ENCODE measurements around the gene DRICH1. TPM values are rescaled to one million over a fixed set of nuclear protein-coding genes. Genes with fewer than 3 reads are reported as not detected.

The DRICH1 gene
- total and polyA plus RNA-seq, 11 donors: 0.11 to 0.45 (median 0.32) TPM; not detected in 8

DNA sequence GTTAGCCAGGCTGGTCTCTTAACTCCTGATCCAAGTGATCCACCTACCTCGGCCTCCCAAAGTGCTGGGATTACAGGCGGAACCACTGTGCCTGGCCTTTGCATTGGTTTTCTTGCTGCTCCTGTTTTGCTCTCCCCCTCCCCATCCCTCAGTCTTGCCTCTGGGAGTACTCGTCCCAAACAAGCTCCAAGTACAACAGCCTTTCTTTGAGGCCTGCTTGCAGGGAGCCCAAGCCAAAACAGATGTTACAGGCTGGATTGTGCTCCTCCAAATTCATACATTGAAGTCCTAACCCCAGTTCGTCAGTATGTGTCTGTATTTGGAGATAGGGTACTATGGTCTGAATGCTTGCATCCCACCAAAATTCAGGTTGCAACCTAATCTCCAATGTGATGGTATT, 60.6 kb downstream of the DRICH1 start:
- Histone ChIP-seq H3K27me3 (peaks cover 0 to 8% (median 3%) of the 10 kb centered on the region in 9 donors), H3K36me3 (no peaks in the 10 kb centered on the region), H3K9me3 (no peaks in the 10 kb centered on the region), H3K27ac (no peak overlapping the region), H3K4me1 (peaks cover 0 to 3% (median 0%) of the 10 kb centered on the region in 12 donors), H3K4me3 (no peak overlapping the region)
- intact Hi-C loops (cut with DNase I): loop anchor here in 1 of 10 donors (5.0 kb wide), 1 partner anchor 1746 kb away; no protein-coding TSS in a partner anchor
- TF ChIP-seq POLR2A (IDR thresholded peaks at IDR 0.05): no peak
- TF ChIP-seq, protein P1, sequence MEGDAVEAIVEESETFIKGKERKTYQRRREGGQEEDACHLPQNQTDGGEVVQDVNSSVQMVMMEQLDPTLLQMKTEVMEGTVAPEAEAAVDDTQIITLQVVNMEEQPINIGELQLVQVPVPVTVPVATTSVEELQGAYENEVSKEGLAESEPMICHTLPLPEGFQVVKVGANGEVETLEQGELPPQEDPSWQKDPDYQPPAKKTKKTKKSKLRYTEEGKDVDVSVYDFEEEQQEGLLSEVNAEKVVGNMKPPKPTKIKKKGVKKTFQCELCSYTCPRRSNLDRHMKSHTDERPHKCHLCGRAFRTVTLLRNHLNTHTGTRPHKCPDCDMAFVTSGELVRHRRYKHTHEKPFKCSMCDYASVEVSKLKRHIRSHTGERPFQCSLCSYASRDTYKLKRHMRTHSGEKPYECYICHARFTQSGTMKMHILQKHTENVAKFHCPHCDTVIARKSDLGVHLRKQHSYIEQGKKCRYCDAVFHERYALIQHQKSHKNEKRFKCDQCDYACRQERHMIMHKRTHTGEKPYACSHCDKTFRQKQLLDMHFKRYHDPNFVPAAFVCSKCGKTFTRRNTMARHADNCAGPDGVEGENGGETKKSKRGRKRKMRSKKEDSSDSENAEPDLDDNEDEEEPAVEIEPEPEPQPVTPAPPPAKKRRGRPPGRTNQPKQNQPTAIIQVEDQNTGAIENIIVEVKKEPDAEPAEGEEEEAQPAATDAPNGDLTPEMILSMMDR (IDR thresholded peaks at IDR 0.05): no peak
- ATAC-seq (no peak), DNase-seq (no peak)
- WGBS, 4 donors: 79 to 90% (median 86%) methylated on average over 3 to 4 of the region's 4 CpGs

DNA sequence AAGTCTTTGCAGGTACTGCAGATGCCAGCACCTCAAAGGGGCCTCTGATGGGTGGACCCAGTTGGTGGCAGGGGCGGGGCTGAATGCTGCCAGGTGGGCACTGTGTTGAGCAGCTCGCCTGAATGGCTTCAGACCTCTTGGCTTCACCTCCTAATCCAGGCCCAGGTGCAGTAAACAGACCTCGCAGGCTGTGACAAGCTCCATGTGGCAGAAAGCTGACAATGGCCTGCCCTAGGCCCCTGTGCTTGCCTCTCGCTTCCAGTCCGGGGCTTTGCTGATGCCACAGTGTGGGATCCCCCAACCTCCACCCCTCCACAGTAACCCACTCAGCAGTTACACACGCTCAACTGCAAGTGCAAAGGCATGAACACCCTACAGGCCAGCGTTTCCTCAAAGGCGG, 61.4 kb downstream of the DRICH1 start:
- Histone ChIP-seq H3K4me1 (peaks cover 0 to 11% (median 6%) of the 10 kb centered on the region in 12 donors), H3K36me3 (no peaks in the 10 kb centered on the region), H3K4me3 (no peak overlapping the region), H3K27me3 (peaks cover 4 to 16% (median 11%) of the 10 kb centered on the region in 9 donors), H3K27ac (no peak overlapping the region), H3K9me3 (no peaks in the 10 kb centered on the region)
- 82 to 89% (median 88%) methylated on average over 8 of the region's 8 CpGs for WGBS, 4 donors
- DNase-seq (no peak), ATAC-seq (no peak)
- intact Hi-C loops (cut with DNase I): loop anchor here in 1 of 10 donors (5.0 kb wide), 1 partner anchor 1747 kb away; no protein-coding TSS in a partner anchor
- TF ChIP-seq, protein P1 (IDR thresholded peaks at IDR 0.05): no peak
- no peak for TF ChIP-seq POLR2A (IDR thresholded peaks at IDR 0.05)

DNA sequence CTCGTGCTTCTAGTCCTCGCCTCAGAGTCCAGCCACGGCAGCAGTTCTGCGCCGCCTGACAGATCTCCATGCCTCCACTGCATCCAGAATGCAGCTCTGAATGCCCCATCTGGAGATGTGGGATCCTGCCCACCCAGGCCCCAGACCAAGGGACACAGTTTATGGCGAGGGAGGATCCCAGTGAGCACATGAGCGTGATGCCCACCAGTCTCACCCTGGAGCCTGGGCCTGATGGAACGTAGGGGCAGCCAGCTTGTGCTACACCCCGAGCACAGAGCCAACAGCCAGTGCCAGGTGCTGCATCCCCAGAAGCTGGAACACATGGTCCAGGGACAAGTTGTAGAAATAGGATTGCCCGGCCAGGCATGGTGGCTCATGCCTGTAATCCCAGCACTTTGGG, 62.4 kb downstream of the DRICH1 start:
- H3K27me3 ChIP-seq: peaks cover 4 to 25% (median 15%) of the 10 kb centered on the region in 9 donors
- DNase-seq (no peak), ATAC-seq (no peak)
- H3K36me3 ChIP-seq: no peaks in the 10 kb centered on the region
- 94 to 99% (median 97%) methylated on average over 10 of the region's 10 CpGs for WGBS, 4 donors
- peaks cover 0 to 17% (median 8%) of the 10 kb centered on the region in 12 donors for H3K4me1 ChIP-seq
- TF ChIP-seq, protein P1 (IDR thresholded peaks at IDR 0.05): no peak
- TF ChIP-seq POLR2A (IDR thresholded peaks at IDR 0.05): no peak
- intact Hi-C loops (cut with DNase I): loop anchor here in 1 of 10 donors (5.0 kb wide), 1 partner anchor 1748 kb away; no protein-coding TSS in a partner anchor
- no peak overlapping the region for H3K27ac ChIP-seq
- H3K9me3 ChIP-seq: no peaks in the 10 kb centered on the region
- no peak overlapping the region for H3K4me3 ChIP-seq

DNA sequence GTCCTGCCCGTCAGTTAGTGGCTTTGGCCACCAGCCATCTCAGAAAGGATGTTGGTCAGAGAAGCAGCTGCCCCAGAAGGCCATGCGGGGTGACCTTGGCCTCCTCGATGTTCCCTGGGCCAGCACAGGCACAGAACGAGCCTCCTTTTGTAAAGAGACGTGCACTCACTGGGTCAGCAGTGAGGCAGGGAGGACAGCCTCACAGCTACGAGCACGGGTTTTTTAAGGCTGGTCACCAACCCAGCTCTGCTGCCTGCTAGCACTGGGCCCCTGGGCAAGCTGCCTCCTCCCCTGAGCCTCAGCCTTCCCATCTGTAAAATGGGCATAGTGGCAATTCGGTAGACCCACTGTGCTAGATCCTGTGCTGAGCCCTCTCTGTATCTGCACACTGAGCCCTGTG, 62.8 kb downstream of the DRICH1 start:
- H3K36me3 ChIP-seq: no peaks in the 10 kb centered on the region
- intact Hi-C loops (cut with DNase I): no loop called here

More for the DNA sequence above, 62.8 kb downstream of the DRICH1 start:
- no peaks in the 10 kb centered on the region for H3K9me3 ChIP-seq
- no peak for DNase-seq
- H3K27me3 ChIP-seq: peaks cover 8 to 27% (median 17%) of the 10 kb centered on the region in 9 donors
- peaks cover 0 to 17% (median 8%) of the 10 kb centered on the region in 12 donors for H3K4me1 ChIP-seq
- ATAC-seq: no peak
- no peak overlapping the region for H3K27ac ChIP-seq
- no peak for TF ChIP-seq POLR2A (IDR thresholded peaks at IDR 0.05)
- WGBS, 4 donors: 73 to 79% (median 77%) methylated on average over 8 of the region's 8 CpGs
- no peak overlapping the region for H3K4me3 ChIP-seq

Data from heart left ventricle (tissue), 16 donors.